ENCODE results near the gene BLVRB.
"Not testable (repeated sequence)": the region's sequence is repeated elsewhere in the genome, so short reads cannot be mapped to it uniquely, and the experiment has no call there.

The BLVRB gene

GRCh38 chr19:40475878-40476644 is 10.5 kb upstream of the BLVRB start:
- not testable (repeated sequence) for DNase-seq

- DNase-seq: no peak
Measured at GRCh38 chr19:40474737-40475136, 9.2 kb upstream of the BLVRB start.

- no peak for DNase-seq
Measured at GRCh38 chr19:40472516-40472915, 7.0 kb upstream of the BLVRB start.

- DNase-seq: no peak
Measured at GRCh38 chr19:40471111-40471510, 5.6 kb upstream of the BLVRB start.

- no peak for DNase-seq
Measured at GRCh38 chr19:40469011-40469410, 3.5 kb upstream of the BLVRB start.

GRCh38 chr19:40466985-40467734 is 1.6 kb upstream of the BLVRB start, which contains the start of gene SPTBN4:
Gene SPTBN4, plus strand, starts transcription at chr19:40467001. Its CDS starts 5,621 bp downstream, at chr19:40472622.
- no peak for DNase-seq

- no peak for DNase-seq
Measured at GRCh38 chr19:40466219-40466984, 857 bp upstream of the BLVRB start.

- DNase-seq: no peak
Measured at GRCh38 chr19:40465025-40465556, 454 bp downstream of the BLVRB start.

- peak; percentile 16 for DNase-seq
Measured at GRCh38 chr19:40464059-40465024, 1.2 kb downstream of the BLVRB start.

GRCh38 chr19:40463587-40464037 is 1.9 kb downstream of the BLVRB start:
- DNase-seq: not testable (repeated sequence)

- DNase-seq: no peak
Measured at GRCh38 chr19:40461669-40462221, 3.8 kb downstream of the BLVRB start.

- no peak for DNase-seq
Measured at GRCh38 chr19:40460185-40460584, 5.4 kb downstream of the BLVRB start.

- DNase-seq: no peak
Measured at GRCh38 chr19:40458597-40458974, 7.0 kb downstream of the BLVRB start.

GRCh38 chr19:40457953-40458596 is 7.5 kb downstream of the BLVRB start:
- DNase-seq: no peak

- no peak for DNase-seq
Measured at GRCh38 chr19:40457048-40457447, 8.5 kb downstream of the BLVRB start.

- not testable (repeated sequence) for DNase-seq
Measured at GRCh38 chr19:40453943-40454342, 11.6 kb downstream of the BLVRB start.

- DNase-seq: no peak
Measured at GRCh38 chr19:40453151-40453735, 12.3 kb downstream of the BLVRB start.

- DNase-seq: no peak
Measured at GRCh38 chr19:40452016-40452415, 13.5 kb downstream of the BLVRB start.

- DNase-seq: no peak
Measured at GRCh38 chr19:40450664-40451063, 14.9 kb downstream of the BLVRB start.

GRCh38 chr19:40449506-40449905 is 16.0 kb downstream of the BLVRB start:
- DNase-seq: no peak

Data from NCI-H1092 (cell line).